WI38 (cell line): ENCODE results near the gene MDFI.

ENCODE experiments used
- H3K4me3 ChIP-seq: 2 replicates; pipeline ENCODE4 v1.5.1; 2011; ENCODE audit warnings: low read depth, mild to moderate bottlenecking, control low read depth, low read length
- CTCF ChIP-seq: IDR thresholded peaks from 2 replicates; pipeline ENCODE4 v1.5.1; 2012; ENCODE audit warnings: low read depth, mild to moderate bottlenecking, control low read depth, low read length

The MDFI gene

GRCh38 chr6:41602864-41603608 is 35.2 kb upstream of the MDFI start:
- H3K4me3 ChIP-seq: 0 out of 2 replicates have a peak overlapping the region, but pooled peaks have one; percentile 5

DNA sequence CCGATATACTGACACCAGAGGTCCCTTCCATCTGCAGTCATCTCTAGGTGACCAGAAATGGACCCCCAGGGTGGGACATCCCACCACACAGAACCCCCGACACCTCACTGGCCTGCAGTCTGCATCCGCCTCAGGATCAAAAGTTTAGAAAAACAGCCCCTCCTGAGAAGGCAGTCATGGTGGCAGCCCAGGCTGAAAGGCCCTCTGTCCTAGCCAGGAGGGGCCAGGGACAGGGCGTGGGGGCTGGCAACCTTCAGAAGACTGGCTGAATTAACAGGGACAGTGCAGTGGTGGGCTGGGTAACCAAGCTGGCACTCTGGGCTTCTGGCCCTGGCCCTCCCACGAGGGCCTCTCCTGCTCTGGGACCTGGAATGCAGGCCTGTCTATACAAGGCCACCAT is 34.3 kb upstream of the MDFI start:
- H3K4me3 ChIP-seq: no peak overlapping the region
- TF ChIP-seq CTCF: no peak

More at GRCh38 chr6:41602864-41603608, 35.2 kb upstream of the MDFI start:
- TF ChIP-seq CTCF: peak; percentile 95

GRCh38 chr6:41605649-41606048 is 32.6 kb upstream of the MDFI start:
- no peak for TF ChIP-seq CTCF
- no peak overlapping the region for H3K4me3 ChIP-seq

GRCh38 chr6:41607036-41607435 is 31.2 kb upstream of the MDFI start:
- TF ChIP-seq CTCF: no peak
- no peak overlapping the region for H3K4me3 ChIP-seq

DNA sequence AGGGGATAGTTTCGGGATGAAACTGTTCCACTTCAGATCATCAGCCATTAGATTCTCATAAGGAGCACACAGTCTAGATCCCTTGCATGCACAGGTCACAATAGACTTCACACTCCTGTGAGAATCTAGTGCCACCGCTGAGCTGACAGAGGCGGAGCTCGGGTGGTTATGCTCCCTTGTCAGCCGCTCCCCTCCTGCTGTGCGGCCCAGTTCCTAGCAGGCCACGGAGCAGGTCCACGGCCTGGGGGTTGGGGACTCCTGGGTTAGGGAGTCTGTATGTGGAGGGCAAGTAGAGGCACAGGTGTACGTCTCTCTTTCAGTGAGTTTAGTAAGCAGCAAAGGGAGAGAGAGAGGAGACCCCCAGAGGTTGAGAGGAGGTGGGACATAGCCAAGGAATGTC is 30.5 kb upstream of the MDFI start:
- no peak overlapping the region for H3K4me3 ChIP-seq
- no peak for TF ChIP-seq CTCF

- H3K4me3 ChIP-seq: no peak overlapping the region
- TF ChIP-seq CTCF: no peak
Measured at GRCh38 chr6:41608443-41609151, 29.7 kb upstream of the MDFI start.

DNA sequence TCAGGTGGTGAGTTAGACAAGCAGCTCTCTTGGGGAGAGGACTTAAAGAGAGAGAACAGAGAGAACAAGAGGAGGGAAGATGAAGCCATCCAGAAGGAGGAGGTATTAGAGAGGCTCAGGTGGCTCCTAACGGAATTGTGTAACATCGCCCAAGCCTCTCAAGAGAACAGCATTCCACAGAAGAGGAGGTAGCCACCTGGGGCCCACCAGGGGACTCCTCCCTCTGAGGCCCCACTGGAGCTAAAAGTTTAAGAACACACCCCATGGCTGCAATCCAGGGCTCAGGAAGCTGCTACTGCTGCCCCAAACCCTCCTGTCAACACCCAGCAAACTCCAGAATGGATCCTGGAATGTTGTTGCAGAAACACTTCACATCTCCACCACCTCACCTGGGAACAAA is 23.6 kb upstream of the MDFI start:
- H3K4me3 ChIP-seq: no peak overlapping the region
- no peak for TF ChIP-seq CTCF
